RWPE2 (cell line): ENCODE measurements around the gene PPP4R4.
A peak's percentile ranks its signal among the peaks of the same experiment; 100 is the strongest.

Experiments
- ATAC-seq: fragments of 200-7000 bp; cut with Tn5 transposase; 3 replicates; pipeline ENCODE4 v1.9.1; 2021; ENCODE audit warnings: low read depth
- DNase-seq: peaks from one replicate; pipeline ENCODE4 v3.0.0-alpha.2; 2020; ENCODE audit warnings: low spot score
- H3K27ac ChIP-seq: fragments of 450-650 bp; 2 replicates; pipeline ENCODE4 v1.5.1; 2017; ENCODE audit warnings: mild to moderate bottlenecking; ENCODE audit not compliant: poor library complexity, severe bottlenecking
- H3K27me3 ChIP-seq: fragments of 250-450 bp; sonication (Bioruptor Pico); 2 replicates; pipeline ENCODE4 v1.5.1; 2021; ENCODE audit warnings: mild to moderate bottlenecking, moderate library complexity; ENCODE audit not compliant: insufficient read depth, poor library complexity, severe bottlenecking
- H3K36me3 ChIP-seq: fragments of 250-450 bp; sonication (Bioruptor Pico); 2 replicates; pipeline ENCODE4 v1.5.1; 2020; ENCODE audit warnings: low read depth, mild to moderate bottlenecking, moderate library complexity
- H3K4me1 ChIP-seq: fragments of 250-450 bp; sonication (Bioruptor Pico); 2 replicates; pipeline ENCODE4 v1.5.1; 2021; ENCODE audit warnings: mild to moderate bottlenecking, moderate library complexity; ENCODE audit not compliant: insufficient read depth, poor library complexity, severe bottlenecking
- H3K4me3 ChIP-seq: fragments of 250-450 bp; sonication (Bioruptor Pico); 2 replicates; pipeline ENCODE4 v1.5.1; 2021; ENCODE audit warnings: mild to moderate bottlenecking, moderate library complexity; ENCODE audit not compliant: severe bottlenecking
- H3K9me3 ChIP-seq: fragments of 250-450 bp; sonication (Bioruptor Pico); 2 replicates; pipeline ENCODE4 v1.5.1; 2021; ENCODE audit warnings: mild to moderate bottlenecking, moderate library complexity; ENCODE audit not compliant: severe bottlenecking
- CTCF ChIP-seq: fragments of 450-650 bp; IDR thresholded peaks from one replicate; pipeline ENCODE4 v1.5.1; 2017; ENCODE audit warnings: mild to moderate bottlenecking, moderate library complexity; ENCODE audit not compliant: poor library complexity, severe bottlenecking

PPP4R4 gene

GRCh38 chr14:94163796-94164195 lies 10.3 kb upstream of the PPP4R4 start:
- Histone ChIP-seq H3K36me3 (no peaks in the 10 kb centered on the region), H3K4me3 (no peak overlapping the region), H3K27ac (no peak overlapping the region), H3K9me3 (no peaks in the 10 kb centered on the region), H3K27me3 (no peaks in the 10 kb centered on the region), H3K4me1 (no peaks in the 10 kb centered on the region)
- ATAC-seq (no peak), DNase-seq (no peak)
- TF ChIP-seq CTCF: no peak

DNA sequence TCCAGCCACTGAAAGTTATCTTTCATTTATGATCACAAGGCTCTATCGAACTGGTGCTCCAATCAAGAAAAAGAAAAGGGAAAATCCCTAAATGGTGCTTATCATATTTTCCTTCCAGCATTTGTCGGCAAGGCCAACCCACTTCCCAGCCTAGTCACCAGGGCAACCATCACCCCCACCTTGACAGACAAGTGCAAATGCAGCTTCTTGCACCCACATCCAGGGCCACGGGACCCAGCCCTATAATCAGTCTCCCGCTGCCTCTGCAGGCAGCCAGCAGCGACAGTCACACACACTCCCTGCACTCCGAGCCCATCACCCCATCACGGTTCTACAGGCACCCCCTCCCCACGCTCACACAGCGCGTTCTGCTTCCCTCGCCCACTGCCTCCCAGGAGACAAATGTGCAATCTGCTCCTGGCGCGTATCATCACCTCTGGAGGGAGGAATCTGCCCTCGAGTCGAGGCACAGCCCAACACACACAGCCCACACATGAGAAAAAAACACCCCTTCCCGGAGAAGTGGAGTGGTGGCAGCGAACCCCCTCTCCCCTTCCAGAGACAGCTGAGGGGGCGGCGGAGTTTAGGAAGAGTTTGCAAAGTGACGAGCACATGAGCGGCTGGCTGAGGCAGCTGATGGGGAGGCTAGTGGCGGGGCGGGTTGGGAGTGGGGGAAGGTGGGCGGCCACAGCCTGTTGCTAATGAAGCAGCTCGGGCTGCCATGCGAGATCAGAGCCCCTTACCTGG lies 9.3 kb upstream of the PPP4R4 start:
- H3K36me3 ChIP-seq: no peaks in the 10 kb centered on the region
- no peak overlapping the region for H3K27ac ChIP-seq
- no peak overlapping the region for H3K4me3 ChIP-seq
- H3K4me1 ChIP-seq: no peaks in the 10 kb centered on the region
- H3K27me3 ChIP-seq: no peaks in the 10 kb centered on the region
- ATAC-seq: no peak
- TF ChIP-seq CTCF: no peak
- DNase-seq: no peak
- no peaks in the 10 kb centered on the region for H3K9me3 ChIP-seq

DNA sequence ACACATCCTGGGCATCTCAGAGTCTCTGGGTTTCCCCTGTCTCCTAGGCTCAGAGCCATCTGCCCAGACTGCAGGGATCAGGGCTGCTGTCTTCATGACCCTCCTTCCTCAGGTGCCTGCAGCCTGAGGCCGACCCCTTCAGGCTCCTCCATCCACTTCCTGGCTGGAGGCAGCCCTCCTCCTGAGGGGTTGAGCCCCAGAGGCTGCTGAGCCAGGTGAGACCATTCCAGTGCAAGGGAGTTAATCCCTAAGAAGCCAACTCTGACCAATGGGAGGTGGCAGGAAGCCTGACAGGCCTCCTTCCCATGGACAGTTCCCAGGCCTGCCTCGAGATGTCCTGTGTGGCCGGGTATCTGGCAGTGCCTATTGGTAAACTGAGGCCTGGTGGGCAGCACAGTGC lies 8.4 kb upstream of the PPP4R4 start:
- Histone ChIP-seq H3K27ac (no peak overlapping the region), H3K36me3 (no peaks in the 10 kb centered on the region), H3K4me1 (peaks cover under 1% of the 10 kb centered on the region), H3K27me3 (no peaks in the 10 kb centered on the region), H3K9me3 (no peaks in the 10 kb centered on the region), H3K4me3 (no peak overlapping the region)
- DNase-seq (no peak), ATAC-seq (no peak; the same call in 2 of the 3 replicates)
- TF ChIP-seq CTCF: no peak

GRCh38 chr14:94170136-94170535 lies 4.0 kb upstream of the PPP4R4 start:
- Histone ChIP-seq H3K27me3 (no peaks in the 10 kb centered on the region), H3K9me3 (no peaks in the 10 kb centered on the region), H3K4me3 (no peak overlapping the region), H3K4me1 (peaks cover 13% of the 10 kb centered on the region), H3K36me3 (no peaks in the 10 kb centered on the region), H3K27ac (no peak overlapping the region)
- no peak for DNase-seq
- no peak for ATAC-seq
- no peak for TF ChIP-seq CTCF

GRCh38 chr14:94171208-94171607 lies 2.9 kb upstream of the PPP4R4 start:
- no peaks in the 10 kb centered on the region for H3K9me3 ChIP-seq
- H3K27ac ChIP-seq: no peak overlapping the region
- H3K27me3 ChIP-seq: no peaks in the 10 kb centered on the region
- H3K4me3 ChIP-seq: no peak overlapping the region
- peaks cover 2% of the 10 kb centered on the region; the same call in 1 of the 2 replicates for H3K36me3 ChIP-seq
- no peak for TF ChIP-seq CTCF
- peaks cover 20% of the 10 kb centered on the region for H3K4me1 ChIP-seq
- peak; percentile 24 for ATAC-seq
- DNase-seq: no peak
